HG02885 (cell line): ENCODE measurements around the gene KLHL41.
"Not testable (repeated sequence)": the region's sequence is repeated elsewhere in the genome, so short reads cannot be mapped to it uniquely, and the experiment has no call there.

Experiments used
- ATAC-seq: cut with Tn5 transposase; IDR thresholded peaks from one replicate; pipeline ENCODE4 v1.9.1; 2021; ENCODE audit warnings: mild to moderate bottlenecking; ENCODE audit not compliant: unreplicated experiment, poor library complexity

The KLHL41 gene

DNA sequence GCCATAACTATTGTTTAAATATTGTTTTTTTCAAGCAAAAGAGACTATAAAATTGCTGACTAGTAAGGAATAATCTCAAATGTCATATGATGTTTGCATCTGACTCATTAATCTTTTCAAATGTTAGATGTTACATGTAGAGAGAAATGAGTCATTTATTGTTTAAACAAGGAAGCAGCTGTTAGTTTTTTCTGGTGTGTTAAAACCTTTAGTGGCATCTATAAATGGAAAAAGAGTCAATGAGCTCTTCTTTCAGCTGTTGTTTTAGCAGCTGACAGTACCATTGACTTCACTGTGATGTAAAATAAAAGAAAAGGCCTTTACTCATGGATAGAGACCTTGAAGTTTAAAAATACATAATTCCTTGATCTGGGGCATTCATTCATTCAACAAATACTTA, 1.8 kb upstream of the KLHL41 start:
- ATAC-seq, result no peak

DNA sequence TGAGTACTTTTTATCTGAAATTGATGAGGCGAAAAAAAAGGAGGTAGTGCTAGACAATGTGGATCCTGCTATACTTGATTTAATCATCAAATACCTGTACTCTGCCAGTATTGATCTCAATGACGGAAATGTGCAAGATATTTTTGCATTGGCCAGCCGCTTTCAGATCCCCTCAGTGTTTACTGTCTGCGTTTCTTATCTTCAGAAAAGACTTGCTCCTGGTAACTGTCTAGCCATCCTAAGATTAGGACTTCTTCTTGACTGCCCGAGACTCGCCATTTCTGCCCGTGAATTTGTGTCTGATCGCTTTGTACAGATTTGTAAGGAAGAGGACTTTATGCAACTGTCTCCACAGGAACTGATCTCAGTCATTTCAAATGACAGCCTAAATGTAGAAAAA, 453 bp downstream of the KLHL41 start:
- ATAC-seq, result no peak

DNA sequence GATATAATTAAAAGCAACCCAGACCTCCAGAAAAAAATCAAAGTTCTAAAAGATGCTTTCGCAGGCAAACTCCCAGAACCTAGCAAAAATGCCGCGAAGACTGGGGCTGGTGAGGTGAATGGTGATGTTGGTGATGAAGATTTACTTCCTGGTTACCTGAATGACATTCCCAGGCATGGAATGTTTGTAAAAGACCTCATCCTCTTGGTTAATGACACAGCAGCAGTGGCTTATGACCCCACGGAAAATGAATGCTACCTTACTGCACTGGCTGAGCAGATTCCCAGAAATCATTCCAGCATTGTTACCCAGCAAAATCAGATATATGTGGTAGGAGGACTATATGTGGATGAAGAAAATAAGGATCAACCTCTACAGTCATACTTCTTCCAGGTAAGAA, 994 bp downstream of the KLHL41 start:
- no peak for ATAC-seq

DNA sequence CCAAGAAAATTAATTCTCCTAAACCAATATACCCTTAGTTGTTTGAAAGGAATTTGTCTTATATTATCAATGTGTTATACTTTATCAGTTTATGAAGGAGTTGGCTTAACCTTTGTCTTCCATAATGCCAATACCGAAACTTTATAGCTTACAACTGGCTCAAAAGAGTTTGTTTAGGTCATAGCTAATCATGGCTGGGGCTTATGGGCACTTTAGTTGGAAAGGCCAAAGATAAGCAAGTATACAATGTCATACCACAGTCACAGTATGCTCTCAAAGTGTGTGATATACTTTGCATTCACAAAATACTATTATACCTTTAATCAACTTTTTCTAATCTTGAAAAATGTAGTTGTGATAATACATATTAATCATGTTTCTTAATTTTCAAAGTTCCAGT, 2.3 kb downstream of the KLHL41 start:
- no peak for ATAC-seq

DNA sequence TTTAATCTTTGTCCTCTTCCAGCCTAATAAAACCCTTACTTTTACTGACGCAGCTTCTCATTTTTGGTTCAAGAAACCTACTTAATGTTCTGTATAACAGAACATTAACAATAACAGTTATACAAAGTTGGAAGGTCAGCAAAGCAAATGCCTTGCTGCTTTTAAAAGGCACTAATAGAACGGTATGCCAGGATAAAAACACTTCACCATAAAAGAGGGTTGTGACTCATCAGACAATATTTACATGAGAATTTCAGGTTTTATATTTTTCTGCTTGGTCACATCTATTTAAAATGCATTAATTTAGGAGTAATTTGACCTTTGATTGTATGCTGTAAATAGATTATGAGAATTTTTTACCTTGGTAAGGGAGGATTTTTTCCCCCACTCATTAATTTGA, 3.0 kb downstream of the KLHL41 start:
- no peak for ATAC-seq

DNA sequence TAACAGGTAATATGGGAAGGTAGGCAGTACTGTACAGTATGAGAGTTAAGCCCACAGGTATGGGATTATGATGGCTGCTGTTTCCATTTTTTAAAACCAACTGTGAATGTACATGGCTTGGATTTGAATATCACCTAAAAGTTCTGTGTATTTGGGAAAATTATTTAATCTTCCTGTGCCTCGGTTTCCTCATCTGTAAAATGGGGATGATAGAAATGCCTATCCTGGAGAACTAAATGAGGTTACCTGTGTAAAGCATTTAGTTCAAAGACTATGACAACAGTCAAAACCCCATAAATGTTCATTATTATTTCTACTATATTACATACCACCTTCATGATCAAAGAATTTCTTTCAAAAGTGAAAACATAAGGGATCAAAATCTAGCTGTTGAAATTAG, 3.6 kb downstream of the KLHL41 start:
- no peak for ATAC-seq

DNA sequence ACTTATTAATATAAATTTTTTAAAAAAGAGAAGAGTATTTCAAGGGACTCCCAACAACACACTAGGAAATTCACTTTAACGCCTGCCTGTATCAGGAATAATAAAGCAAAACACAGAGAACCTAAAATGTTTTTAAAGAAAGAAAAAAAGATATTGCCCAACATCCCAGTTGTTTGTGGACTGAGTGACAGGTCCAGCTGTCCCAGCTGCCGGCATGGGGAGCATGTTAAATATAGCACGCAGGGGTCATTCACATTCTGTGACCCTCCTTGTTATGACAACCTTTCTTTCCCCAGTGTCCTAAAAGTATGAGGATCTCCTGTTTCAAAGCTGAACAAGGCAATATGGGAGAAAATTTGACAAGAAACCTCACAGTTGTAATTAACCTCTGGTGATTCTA, 4.4 kb downstream of the KLHL41 start:
- ATAC-seq, result no peak

DNA sequence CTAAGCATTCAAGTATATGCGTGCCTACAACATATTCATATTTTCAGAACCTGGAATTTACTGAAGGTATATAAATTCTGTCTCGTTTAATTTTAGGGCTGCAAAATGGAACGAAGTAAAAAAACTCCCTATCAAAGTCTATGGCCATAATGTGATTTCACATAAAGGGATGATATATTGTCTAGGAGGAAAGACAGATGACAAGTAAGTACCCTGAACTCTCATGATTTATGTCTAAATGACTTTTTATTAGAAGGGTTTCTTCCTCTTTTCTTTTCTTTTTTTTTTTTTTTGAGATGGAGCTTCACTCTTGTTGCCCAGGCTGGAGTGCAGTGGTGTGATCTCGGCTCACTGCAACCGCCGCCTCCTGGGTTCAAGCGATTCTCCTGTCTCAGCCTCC, 5.3 kb downstream of the KLHL41 start:
- ATAC-seq, result not testable (repeated sequence)

DNA sequence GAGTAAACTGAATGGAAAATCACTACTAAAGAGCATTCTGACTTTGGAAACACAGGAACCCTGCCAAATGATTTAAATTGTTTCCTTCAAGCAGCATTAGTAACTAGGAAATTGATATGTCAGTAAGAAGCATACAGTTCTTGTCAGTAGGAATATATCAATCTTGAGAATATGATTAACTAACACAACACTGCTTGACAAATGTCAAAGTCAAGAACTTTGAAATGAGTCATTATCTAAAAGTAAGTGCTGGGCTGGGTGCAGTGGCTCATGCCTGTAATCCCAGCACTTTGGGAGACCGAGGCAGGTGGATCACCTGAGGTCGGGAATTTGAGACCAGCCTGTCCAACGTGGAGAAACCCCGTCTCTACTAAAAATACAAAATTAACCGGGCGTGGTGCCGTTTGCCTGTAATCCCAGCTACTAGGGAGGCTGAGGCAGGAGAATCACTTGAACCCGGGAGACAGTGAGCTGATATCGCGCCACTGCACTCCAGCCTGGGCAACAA, 7.0 kb downstream of the KLHL41 start:
- not testable (repeated sequence) for ATAC-seq

DNA sequence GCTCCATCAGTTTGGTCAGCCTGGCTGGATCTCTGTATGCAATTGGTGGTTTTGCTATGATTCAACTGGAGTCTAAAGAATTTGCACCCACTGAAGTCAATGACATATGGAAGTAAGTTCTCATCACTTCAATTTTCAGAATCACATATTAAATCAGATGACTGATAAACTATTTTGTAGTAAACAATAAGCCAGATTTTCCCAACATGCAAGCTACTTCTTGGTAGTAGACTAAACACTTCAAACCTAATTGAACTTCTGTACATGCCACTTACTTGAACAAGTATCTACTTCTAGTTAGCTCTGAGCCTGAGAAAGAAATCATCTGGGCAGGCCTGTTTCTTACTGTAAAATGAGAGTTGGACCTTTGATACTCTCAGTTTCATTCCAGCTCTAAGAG, 11.4 kb downstream of the KLHL41 start:
- ATAC-seq, result no peak

DNA sequence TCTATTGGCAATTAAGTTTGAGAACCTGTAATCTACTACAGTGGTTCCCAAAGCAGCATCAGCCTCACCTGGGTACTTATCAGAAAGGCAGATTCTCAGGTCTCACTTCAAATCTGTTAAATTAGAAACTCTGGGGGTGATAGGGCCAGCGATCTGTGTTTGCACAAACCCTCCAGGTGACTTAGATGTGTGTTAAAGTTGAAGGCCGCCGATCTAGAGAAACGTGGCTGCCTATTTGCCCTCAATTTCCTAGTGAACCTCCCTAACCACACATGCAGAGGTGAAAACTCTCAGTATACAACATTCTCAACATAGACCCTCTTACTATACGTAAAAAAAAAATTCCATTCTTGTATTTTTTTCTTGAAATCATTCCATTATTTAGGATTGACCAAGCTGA, 14.2 kb downstream of the KLHL41 start:
- no peak for ATAC-seq

DNA sequence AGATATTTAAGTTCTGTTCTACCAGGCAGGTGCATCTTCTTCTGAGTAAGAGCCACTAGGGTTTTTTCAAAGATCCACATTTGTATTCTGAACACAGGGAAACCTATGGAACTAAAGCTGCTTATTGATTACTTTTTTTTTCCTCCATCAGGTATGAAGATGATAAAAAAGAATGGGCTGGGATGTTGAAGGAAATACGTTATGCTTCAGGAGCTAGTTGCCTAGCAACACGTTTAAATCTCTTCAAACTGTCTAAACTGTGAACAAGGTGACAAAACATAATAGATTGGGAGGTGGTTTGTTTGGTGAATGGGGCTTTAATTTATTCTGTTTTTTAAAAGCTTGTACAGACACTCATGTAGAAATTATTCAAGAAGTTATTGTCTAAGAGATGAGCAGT, 15.9 kb downstream of the KLHL41 start:
- ATAC-seq, result no peak

DNA sequence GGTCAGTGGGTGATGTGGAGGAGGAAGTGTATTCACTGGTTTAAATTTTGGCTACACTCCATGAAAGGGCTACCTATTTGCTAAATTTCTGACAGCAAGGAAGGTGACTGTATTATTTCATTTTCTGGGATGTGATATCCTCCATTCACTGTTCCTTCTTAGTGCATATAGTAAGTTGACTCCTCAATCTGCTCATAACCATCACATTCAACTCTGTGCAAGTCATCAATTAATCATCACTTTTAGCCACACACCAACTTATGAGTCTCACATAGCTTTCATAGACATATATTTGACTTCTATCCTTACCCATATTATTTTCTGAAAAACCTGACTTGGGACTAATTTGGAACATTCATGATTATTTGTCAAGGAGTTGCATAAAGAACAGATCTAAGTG, 16.9 kb downstream of the KLHL41 start:
- ATAC-seq, result no peak

DNA sequence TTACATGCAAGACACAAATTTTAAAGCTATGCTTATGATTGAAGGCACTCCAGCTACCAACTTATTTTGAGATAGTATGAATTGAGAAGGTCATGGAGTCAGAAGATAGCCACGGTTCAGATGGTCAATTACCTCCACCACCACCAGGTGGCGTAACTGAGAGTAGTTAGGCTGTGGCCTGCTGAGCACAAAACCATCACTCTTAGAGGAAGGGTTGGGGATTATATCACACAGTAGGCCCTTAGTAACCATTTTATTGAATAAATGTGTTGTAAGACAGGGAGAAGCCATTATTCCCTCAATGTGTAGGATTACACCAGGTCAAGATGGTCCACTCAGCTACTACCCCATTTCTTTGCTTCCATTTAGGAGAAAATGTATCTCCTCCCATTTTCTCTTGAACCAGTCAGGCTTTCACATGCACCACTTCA, 18.8 kb downstream of the KLHL41 start:
- ATAC-seq, result peak; percentile 85

DNA sequence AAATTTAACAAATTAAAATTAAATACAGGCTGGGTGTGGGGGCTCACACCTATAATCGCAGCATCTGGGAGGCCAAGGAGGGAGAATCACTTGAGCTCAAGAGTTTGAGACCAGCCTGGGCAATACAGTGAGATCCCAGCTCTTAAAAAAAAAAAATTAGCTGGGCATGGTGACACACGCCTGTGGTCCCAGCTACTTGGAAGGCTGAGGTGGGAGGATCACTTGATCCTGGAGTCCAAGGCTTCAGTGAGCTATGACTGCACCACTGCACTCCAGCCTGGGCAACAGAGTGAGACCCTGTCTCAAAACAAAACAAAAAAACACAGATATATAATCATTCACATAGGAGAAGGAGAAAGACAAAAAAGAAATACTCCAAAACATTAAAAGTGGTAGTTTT, 30.0 kb downstream of the KLHL41 start:
- not testable (repeated sequence) for ATAC-seq

DNA sequence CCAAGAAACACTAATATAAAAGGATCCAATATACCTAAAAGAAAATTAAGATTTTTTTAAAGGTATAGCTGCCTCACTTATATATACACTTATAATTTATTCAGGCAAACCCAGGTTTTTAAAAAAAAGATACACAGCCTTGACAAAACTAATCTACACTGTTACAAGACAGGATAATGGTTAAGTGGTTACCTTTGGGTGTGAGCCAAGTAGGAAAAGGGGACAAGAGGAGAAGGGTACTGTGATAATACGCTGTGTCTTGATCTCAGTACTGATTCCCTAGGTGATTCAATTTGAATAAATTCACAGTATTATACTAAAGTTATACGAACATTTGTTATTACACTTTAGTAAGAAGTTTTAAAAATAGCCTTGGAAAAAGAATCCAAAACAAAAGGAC, 30.6 kb downstream of the KLHL41 start:
- no peak for ATAC-seq

DNA sequence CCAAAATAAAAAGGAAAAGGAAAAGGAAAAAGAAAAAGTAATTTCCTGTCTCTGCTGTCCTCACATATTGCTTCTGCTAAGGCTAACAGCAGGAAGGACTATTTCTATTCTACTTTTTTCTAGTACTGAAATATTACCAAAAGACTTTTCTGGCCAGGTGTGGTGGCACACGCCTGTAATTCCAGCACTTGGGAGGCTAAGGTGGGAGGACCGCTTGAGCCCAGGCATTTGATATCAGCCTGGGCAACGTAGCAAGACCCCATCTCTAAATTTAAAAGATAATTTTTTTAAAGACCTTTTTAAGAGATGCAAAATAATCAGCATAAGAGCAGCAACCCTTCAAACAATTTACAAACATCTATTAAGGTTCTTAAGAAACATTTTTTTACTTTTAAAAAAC, 32.9 kb downstream of the KLHL41 start:
- ATAC-seq, result no peak

DNA sequence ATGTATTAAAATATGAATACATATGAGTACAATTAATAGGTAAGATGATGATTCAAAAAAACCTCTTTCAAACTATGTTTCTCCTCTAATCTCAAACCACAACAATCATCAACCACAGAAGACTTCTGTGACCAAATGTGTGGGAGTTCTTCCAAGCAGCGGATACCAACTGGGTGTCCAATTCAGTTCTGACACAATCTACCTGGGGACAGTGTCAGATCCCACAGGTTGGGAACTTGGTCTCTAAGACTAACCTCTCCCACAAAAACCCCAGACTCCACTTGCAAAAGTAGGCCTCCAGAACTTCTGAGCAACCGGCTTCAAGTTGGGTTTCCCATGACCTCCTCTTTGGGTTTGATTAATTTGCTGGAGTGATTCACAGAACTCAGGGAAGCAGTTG, 37.3 kb downstream of the KLHL41 start:
- no peak for ATAC-seq

DNA sequence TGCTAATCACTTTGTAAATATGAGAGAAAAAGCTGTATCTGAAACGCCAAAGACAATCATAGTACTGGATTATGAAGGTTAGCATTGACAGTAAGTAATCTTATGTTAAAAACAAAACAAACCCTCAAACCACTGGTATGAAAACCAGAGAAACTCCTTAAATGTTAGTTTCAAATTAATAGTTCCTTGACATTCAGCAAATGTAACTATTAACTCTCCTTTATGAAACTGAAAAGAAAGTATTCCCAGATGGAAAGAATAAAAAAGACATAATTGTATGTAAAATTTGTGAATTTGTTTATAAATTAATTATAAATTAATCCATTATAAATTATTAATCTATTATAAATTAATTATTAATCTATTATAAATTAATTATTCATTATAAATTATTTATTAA, 51.9 kb downstream of the KLHL41 start:
- ATAC-seq, result no peak

DNA sequence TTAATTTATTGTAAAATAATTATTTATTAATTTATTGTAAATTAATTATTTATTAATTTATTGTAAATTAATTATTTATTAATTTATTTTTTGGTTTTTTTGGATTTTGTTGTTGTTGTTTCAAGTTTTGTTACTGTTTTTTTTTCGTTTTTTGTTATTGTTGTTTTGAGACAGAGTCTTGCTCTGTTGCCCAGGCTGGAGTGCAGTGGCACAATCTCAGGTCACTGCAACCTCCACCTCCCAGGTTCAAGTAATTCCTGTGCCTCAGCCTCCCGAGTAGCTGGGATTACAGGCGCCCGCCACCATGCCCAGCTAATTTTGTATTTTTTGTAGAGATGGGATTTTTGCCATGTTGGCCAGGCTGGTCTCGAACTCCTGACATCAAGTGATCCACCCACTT, 52.6 kb downstream of the KLHL41 start:
- not testable (repeated sequence) for ATAC-seq

DNA sequence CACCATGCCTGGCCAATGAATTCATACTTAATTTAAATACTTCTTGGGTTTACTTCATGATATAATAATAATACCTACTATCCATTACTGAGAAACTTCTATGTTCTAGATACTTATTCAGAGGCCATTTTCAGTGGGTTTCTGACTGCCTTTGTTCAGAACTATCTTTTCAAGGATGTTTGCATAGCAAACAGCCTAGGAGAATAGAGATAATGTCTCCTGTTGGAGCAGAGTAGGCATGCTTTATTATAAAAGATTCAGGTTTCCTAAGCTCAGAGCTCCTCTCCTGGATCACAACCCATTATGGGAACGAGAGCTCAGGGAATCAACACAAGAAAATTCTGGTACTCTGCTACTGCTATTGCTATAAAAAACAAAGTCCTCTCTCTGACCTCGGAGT, 53.0 kb downstream of the KLHL41 start:
- no peak for ATAC-seq

DNA sequence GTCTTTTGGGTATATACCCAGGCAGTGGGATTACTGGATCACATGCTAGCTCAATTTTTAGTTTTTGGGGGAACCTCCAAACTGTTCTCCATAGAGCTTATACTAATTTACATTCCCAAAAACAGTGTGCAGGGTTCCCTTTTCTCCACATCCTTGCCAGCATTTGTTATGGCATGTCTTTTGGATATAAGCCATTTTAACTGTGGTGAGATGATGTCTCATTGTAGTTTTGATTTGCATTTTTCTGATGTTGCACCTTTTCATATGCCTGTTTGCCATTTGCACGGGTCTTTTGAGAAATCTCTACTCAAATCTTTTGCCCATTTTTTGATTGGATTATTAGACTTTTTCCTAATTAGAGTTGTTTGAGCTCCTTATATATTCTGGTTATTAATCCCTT, 56.2 kb downstream of the KLHL41 start:
- ATAC-seq, result no peak

DNA sequence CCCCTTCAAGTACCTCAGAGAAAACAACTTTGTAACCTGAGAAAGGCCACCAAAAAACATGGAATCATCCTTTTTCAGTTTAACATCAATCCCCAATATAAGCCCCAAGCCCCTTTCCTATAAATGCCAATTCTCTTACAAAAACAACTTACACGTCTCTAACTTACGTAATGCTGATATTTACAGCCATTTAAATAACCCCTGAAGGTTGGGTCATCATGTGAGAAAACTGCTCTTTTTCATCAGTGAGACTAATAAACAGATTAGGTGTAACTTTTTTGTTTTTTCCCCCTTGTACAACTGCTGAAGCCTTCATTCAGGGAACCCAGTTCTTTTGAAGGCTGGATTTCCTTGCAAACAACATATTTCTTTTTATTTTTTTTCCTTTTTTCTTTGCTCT, 60.4 kb downstream of the KLHL41 start:
- ATAC-seq, result no peak
